OCI-LY1 (cell line): ENCODE data around the gene FAP.

Source experiments
- CTCF ChIP-seq: fragments of 200-600 bp; sonication (generic), shearing (Covaris generic); IDR thresholded peaks from 2 replicates; pipeline ENCODE4 v1.5.1; 2017; ENCODE audit warnings: mild to moderate bottlenecking, antibody characterized with exemption, low read length, moderate library complexity, mixed read lengths
- EZH2 ChIP-seq: fragments of 200-600 bp; sonication (generic), shearing (Covaris generic); IDR thresholded peaks from 2 replicates; pipeline ENCODE4 v1.8.0; 2017; ENCODE audit warnings: borderline replicate concordance, mixed run types, mild to moderate bottlenecking, antibody characterized with exemption, low read length, moderate library complexity, mixed read lengths

- TF ChIP-seq CTCF (no peak), EZH2 (no peak)
Measured at GRCh38 chr2:162149940-162150339, 93.3 kb downstream of the FAP start.
